HG03457 (cell line): Measurements from ENCODE around the gene SEMA3B.

Experiments used
- ATAC-seq: cut with Tn5 transposase; IDR thresholded peaks from one replicate; pipeline ENCODE4 v1.9.1; 2021; ENCODE audit warnings: moderate number of reproducible peaks; ENCODE audit not compliant: unreplicated experiment

SEMA3B gene

DNA sequence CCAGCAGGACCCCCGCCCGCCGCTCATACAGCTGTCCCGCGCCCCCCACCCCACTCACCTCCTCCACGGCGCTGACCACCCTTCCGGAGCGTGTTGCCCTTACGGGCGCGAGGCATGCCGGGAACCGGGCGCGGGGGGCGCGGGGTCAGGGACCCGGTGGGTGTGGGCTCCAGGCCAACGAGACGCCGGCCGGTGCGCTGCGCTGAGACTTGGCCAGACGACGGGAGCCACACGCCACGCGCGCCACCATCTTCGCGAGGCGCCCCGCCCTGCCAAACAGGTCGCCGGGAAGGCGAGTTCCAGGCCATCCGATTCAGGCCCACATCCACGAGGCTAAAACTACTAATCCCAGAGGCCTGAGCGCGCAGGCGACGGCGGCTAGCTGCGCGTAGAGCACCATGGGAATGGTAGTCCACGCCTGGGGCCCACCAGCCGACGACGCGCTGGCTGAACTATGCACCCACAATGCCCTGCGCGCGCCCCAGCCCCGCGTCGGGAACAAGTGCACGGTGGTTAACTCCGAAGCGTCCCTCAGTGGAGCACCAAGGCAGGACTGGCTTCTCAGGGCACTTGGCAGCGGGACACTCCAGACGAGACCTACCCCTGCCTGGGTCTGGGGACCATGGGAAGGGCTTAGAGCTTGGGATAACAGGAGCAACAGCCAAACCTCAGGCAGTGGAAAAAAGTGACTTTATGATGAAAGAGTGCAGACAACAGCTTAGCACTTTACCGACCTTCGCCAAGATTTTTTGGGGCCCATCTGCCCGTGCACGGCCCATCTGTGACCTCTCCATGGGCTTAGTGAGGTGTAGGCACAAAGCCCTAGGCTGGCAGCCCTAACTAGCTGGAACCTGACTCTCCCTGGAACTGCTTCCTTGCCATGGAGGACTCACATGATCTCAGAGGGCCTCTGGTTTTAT, 23.5 kb downstream of the SEMA3B start, which contains the start of gene IFRD2:
TSS of gene IFRD2 (minus strand) at position 271 of the 920 bp plus-strand sequence. CDS start at position 116, 155 bp downstream.
- peak; percentile 82 for ATAC-seq

DNA sequence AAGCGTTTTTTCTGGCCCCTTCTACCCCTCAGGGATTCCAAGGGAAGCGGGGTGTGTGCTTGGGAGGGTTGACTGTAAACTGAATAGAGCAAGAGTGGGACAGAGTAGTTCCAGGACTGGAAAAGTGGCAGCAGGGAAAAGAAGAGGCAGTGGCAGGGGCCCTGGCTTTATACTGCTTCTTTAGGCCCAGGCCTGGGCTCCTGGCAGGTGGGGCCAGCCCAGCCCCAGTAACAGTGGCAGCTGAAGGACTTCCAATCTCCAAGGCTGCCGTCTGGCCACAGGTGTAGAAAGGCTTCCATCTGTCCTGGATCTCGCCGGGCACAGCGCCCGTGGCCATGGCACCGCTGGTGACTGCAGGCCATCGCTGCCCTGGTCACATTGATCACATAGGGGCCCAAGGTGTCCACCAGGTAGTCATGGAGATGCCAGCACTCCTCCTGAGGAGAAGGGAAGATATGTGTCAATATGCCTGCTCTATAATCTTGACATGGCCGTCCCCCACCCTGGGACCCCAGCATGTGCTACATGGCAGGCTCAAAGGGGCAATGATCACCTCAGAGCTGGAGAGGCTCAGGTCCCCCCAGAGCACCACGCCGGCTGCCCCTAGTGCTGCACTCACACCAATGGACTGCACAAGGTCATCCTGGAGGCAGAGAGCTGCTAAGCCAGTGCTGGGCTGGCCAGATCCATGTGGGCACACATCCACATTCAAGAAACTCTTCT, 24.3 kb downstream of the SEMA3B start:
- no peak for ATAC-seq

DNA sequence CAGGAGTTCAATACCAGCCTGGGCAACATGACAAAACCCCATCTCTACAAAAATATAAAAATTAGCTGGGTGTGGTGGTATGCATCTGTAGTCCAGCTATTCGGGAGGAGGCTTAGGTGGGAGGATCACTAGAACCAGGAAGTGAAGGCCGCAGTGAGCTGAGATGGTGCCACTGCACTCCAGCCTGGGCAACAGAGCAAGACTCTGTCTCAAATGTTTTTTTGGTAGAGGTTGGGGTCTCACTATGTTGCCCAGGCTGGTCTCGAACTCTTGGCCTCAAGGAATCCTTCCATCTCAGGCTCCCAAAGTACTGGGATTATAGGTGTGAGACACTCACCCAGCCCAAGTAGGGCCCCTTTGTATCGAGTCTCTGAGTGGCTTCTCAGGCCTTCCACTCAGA, 25.1 kb downstream of the SEMA3B start:
- ATAC-seq = no peak

DNA sequence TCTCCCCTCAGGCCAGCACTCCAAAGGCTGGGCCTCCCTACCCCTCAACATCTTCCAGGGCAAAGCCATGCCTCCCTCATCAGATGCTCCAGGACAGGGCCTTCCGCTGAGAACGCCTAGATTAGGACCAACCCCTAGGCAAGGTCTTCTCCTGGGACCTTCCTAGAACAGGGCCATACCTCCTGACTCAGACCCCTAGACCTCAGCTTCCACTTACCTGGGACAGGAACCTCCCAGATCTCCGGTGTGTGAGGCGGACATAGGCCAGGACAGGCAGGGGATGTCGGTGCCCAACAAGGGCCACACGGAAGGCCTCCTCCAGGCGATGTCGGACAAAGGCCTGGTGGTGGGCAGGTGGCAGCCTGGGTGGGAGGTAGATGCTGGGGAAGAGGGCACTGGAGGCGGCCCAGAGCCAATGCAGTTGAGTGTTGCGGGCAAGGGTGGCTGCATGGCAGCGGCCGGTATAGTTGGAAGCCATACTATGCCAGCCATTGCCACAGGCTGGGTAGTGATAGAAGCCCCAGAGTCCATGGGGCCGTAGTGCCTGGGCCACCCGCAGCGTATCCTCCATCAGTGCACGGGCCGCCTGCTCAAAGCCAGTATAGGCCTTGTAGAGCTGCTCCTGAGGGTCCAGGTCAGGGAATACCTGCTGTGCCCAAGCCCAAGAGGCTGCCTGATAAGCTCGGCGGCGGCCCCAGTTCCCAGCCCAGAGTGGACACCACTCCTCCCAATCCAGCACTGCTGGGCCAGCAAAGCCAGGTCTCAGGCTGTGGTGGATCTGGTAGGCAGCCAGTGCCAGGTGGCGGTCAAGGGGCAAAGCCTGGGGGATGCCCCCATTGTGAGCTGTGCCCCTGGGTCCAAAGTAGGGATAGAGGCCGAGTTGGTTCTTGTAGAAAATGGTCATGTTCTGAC, 25.8 kb downstream of the SEMA3B start:
- no peak for ATAC-seq

DNA sequence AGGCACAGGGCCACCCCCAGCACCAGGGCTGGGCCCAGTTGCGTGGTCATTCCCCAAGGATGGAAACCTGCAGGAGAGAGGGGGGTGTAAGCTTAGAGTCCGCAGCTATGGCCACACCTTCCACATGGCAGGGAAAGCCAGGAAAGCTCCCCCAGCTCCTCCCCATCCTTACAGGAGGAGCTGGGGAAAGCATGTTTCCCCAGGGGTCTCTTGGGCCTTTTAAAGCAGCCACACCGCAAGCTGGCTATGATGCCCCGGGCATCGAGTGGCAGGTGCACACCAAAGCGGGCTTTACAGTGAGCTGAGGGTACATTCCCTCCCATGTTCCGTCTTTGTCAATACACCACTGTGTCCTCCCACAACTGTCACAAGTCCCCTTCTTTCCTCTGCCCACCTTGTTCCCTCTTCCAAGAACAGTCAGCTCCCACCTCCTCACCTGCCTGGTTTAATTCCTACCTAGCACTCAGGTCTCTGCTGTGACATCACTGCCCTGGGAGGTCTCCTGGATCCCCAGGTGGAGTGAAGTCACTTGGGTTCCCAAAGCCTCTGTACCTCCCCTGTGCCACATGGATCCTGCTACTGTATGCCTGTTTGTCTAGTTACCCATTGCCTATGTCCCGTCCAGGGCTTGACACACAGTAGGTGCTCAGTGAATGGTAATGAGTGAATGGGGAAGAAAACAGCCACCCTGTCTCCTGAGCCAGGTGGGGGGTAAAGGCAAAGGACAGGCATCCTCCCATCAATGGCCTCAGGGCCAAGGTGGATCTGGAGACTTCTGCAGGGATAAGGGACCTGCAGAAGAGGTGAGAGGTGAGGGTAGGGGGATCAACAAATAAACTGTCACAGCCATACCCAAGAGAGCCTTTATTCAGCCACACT, 26.8 kb downstream of the SEMA3B start:
- no peak for ATAC-seq

DNA sequence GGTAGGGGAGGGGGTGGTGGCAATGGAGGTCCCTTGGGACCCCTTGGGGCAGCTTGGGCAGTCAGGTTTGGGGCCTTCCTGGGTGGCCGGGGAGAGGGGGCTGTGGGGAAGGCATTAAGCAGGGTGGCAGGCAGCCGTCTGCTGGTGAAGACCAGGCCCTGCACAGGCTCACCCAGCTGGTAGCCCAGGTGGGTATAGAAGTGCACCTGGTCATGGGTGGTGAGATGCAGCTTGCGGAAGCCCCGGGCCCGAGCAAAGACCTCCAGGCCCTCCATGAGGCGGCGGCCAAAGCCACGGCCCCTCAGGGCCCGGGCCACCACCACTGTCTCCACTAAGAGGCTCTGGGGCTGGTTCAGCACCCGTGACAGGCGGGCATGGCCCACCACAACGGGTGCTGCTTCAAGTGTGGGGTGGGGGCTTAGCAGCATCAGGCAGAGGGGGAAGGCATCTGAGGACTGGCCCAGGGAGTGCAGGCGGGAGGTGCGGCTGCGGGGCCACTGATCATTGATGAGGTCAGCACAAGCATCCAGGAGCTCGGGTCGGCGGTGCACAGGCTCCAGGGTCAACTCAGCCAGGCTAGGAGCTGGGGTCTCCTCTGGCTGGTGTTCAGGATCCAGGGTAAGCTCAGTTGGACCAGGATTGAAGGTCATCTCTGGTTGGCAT, 27.9 kb downstream of the SEMA3B start:
- no peak for ATAC-seq

DNA sequence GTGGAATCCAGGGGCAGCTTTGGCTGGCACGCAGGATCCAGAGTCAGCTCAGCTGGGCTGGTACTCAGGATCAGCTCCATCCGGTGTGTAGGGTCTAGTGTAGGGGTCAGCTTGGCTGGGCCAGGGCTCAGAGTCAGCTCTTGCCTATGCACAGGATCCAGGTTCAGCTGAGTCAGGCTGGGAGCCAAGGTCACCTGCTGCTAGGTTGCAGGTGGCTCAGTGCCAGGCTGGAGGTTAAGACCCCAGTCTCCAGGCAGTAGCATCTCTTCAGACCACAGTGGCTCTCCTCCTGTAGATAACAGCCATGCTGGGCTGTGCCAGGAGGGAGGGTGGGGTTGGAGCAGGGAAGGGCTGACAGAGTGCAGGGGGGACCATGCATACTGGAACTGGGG, 28.4 kb downstream of the SEMA3B start:
- ATAC-seq = no peak

DNA sequence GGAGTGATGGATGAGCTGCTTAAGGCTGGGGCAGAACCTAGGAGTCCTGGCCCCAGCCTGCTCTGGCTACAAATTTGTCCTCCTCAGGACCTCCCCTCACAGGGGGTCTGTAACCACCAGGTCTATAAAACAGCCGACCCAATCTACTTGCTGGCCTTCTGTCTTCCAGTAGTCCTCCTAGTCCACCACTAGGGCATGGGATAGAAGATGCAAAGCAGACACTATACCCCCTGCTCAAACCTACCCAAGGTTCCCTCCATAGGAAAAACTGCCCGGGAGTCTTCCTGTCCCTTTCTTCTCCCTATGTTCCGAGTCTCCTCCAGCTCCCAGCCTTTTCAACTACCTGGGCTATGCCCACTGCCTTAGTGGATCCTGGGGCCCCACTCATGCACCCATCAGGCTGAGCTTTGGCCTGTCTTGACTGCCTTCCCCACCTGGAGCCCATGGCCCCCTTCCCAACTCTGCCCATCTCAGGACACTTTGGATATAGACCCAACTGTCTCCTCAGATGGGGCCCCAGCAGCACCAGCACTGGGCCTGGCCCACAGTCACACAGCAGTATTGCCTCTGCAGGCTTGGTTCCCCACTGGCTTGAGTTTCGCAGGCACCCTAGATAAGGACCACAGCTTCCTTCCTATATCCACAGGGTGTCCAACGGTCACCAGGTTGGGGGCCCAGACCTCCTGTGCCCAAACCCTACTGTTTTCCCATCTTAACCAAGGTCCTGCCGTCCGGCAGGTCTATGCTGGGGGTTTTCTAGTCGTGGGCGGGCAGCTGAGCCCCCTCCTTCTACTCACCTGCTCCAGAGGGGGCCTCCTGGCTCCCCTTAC, 29.2 kb downstream of the SEMA3B start:
- ATAC-seq = no peak

DNA sequence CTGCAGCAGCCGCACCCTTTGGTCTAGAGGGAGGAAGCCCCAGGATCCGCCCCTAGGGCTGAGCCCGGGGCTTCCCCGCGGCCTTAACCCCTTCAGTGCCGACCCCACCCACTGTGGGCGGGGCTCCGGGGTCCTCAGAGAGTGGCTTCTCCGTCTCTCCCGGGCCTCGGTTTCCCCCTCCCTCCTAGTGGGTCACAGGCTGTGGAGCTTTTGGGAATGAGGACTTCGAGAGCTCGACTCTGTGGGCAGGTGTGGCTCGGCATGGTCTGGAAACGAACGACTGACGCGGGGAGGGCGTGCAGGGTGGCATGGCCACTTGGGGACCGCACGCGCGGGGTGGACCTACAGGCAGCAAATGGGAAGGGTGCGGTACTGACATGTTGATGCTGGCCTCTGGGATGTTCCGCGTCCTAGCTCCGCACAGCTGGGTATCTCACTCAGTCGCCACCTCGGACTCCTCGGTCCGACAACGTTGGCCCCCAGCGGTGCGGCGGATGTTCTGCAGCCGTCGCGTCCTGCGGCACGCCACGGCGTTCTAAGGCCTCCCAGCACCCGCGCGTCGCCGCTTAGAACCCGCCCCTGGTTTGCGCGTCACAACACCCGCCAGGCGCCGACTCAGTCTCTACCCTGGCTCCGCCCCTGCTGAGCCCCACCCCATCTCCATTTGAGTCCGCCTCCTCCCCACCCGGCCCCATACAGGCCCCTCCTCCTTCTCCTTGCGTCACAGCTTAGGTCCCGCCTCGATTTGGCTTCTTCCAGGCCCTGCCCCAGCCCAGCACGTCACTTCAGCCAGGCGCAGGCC, 30.1 kb downstream of the SEMA3B start, which contains the start of the genes HYAL3 and NAA80:
TSS of gene HYAL3 (minus strand) at position 570 of the 802 bp plus-strand sequence. CDS start 3,803 bp downstream, outside the sequence.
TSS of gene NAA80 (minus strand) at position 570 of the 802 bp plus-strand sequence. CDS start 1,942 bp downstream, outside the sequence.
- ATAC-seq = peak; percentile 70

DNA sequence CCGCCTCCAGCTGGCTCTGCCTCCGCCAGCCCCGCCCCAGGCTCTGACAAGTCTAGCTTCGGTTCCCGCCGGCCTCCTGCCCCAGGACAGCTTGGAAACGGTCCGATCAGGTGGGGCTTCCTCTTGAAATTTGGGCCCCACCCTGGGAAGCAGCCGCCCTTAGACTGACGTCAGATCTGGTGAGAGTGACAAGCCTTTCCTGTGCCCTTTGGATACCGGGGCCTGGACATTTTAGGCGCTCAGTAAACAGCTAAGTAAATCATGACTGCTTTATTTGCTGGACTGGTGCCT, 30.6 kb downstream of the SEMA3B start:
- no peak for ATAC-seq

DNA sequence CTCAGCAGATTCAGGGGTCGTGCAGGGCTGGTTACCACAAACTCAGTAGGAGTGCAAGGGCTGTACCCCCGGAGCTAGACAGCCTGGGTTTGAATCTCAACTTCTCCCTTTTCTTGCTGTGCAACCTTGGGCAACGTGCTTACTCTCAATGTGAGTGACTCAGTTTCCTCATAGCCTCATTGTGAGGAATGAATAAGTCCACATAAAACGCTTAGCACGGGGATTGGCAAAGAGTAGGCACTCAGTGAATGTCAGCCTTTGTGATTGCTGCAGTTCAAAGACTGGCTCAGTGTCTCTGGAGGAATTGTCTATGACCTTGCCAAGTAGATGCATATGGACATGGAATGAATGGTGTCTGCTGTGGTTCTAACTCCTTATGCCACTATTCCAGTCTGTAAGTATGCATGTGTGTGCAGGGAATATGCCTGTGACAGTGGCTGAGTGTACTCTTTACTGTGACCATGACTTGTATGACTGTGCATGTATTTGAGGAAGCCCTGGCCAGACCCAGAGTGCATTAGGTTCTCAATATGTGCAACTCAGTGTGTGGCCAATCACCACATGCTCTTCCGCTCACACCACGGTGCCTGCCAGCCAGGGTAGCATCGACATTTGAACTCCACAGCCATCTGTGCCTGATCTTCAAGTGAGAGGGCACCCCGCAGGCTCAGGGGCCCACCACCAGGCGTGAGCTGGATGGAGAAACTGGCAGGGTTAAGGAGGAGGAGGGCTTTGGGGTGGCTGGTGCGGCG, 31.2 kb downstream of the SEMA3B start:
- no peak for ATAC-seq

DNA sequence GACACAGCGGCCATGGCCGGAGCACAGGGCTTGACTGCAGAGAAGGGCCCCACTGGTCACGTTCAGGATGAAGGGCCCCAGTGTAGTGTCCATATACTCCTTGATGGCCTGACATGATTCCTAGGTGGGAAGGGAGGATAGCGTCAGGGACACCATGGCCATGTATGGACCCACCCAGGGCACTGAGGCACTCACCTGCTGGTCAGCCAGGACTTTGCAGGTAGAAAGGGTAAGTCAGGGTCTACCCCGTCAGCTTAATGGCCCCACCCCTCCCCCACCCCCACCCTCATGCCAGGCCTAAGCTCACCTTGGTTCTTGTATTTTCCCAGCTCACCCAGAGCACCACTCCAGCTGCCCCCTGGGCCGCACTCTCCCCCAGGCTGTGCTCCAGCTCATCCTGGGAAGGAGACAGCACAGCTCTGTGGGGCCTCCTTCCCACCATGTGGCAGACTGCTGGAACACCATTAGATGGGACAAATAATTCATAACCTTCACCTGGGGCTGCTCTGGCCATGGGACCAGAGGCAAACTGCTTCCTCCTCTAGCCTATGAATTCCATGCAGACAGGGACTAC, 31.8 kb downstream of the SEMA3B start:
- no peak for ATAC-seq

DNA sequence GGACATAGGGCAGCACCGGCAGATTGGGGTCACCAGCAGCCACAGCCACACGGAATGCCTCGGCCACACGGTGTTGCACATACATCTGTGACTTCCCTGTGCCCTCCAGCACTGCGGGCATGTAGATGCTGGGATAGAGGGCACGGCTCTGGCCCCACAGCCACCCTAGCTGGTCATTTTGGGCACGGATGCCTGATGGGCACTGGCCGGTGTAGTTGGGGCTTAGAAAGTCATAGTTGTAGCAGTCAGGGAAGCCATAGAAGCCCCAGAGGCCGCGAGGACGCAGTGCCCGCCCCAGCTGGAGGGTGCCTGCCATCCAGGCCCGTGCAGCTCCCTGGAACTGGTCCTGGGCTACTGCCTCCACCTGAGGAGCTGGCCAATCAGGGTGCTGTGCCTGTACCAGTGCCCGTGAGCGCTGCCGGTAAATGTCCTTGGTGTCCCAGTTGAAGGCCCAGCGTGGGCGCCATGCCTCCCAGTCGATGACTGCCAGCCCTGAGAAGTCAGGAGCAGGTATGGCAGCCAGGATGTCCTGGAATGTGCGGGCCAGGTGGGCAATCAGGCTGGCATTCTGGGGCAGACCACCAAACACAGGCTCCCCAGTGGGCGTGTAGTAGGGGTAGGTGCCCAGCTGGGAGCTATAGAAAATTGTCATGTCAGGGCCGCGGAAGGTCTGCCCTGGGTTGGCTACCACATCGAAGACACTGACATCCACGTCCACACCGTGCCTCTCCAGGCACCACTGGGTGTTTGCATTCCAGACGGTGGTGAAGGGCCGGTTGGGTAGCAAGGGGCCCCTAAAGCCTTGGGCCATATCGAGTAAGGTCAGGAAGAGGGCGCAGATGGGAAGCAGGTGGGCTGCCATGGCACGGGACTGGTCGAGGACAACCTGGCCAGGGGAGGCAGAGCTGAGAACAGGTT, 33.4 kb downstream of the SEMA3B start:
- no peak for ATAC-seq

DNA sequence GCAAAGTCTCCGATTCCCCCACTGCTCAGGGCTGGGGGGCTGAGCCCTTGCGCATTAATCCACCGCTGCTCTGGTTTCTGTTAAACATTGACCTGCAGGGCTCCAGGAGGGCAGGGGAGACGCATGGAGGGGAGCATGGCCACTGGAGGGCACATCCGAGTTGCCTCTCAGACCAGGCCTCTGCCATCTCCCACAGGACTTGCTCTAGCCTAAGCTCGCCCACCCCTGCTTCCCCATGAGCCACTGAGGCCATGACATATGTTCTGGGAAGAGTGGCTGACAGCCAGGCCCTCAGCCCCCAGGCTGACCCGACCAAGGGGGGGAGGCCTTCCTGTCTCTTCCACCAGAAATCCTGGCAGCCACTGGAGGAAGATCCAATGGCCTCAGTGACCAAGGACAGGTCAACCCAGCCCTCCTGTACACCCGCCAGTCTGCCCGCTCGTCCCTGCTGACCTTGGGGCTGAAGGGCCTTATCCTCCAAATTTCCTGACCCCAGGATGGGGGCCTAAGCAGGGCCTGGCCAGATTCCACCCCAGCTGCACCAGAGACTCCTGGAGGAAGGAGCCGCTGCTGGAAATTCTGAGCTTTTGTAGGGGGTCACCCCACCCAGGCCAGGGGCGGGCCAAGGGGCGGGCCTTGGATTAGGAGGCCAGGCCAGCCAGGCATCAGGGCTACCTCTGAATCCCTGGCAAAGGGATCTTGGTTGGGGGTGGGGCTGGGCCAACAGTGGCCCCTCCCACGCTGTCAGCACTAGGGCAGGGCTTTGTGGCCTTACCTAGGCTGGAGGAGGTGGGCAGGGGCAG, 34.3 kb downstream of the SEMA3B start, which contains the start of gene HYAL1:
TSS of gene HYAL1 (minus strand) at position 562 of the 803 bp plus-strand sequence. CDS start 618 bp downstream, outside the sequence.
- no peak for ATAC-seq

DNA sequence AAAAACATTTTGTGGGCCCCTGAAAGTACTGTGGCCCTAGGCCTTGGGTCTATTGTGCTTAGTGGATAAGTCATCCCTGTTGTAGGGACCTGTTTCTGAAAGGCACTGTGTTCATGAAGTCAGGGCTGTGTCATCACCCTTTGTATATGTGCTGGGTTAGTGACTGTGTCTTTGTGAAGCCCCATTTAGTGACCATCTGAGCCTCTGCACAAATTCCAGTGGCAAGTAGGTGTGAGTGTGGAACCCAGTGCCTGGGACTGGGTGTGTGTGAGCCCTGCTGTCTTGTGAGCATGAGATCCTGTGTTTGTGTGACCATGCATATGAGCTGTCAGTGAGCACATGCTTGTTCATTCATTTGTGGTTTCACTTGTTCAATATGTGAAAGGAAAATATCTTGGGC, 35.7 kb downstream of the SEMA3B start:
- ATAC-seq = no peak
